ENCODE data around the gene ZNF444.
"Not testable (repeated sequence)": the region's sequence is repeated elsewhere in the genome, so short reads cannot be mapped to it uniquely, and the experiment has no call there.

Gene ZNF444

GRCh38 chr19:56144831-56145230, 3.7 kb downstream of the ZNF444 start:
- TF ChIP-seq CTCF (IDR thresholded peaks at IDR 0.05; ENCODE audit: low read depth, low read length): no peak
- DNase-seq (ENCODE audit: extremely low read depth, low read depth): no peak

GRCh38 chr19:56145698-56146097, 4.6 kb downstream of the ZNF444 start:
- no peak for DNase-seq (ENCODE audit: extremely low read depth, low read depth)
- TF ChIP-seq CTCF (IDR thresholded peaks at IDR 0.05; ENCODE audit: low read depth, low read length): no peak

GRCh38 chr19:56146904-56147303, 5.8 kb downstream of the ZNF444 start:
- DNase-seq (ENCODE audit: extremely low read depth, low read depth): no peak
- no peak for TF ChIP-seq CTCF (IDR thresholded peaks at IDR 0.05; ENCODE audit: low read depth, low read length)

- TF ChIP-seq CTCF (IDR thresholded peaks at IDR 0.05; ENCODE audit: low read depth, low read length): no peak
- no peak for DNase-seq (ENCODE audit: extremely low read depth, low read depth)
Observed at GRCh38 chr19:56147307-56147706, 6.2 kb downstream of the ZNF444 start.

- DNase-seq (ENCODE audit: extremely low read depth, low read depth): no peak
- no peak for TF ChIP-seq CTCF (IDR thresholded peaks at IDR 0.05; ENCODE audit: low read depth, low read length)
Observed at GRCh38 chr19:56148096-56148495, 7.0 kb downstream of the ZNF444 start.

GRCh38 chr19:56148955-56149655, 8.0 kb downstream of the ZNF444 start:
- DNase-seq (ENCODE audit: extremely low read depth, low read depth): not testable (repeated sequence)

- no peak for DNase-seq (ENCODE audit: extremely low read depth, low read depth)
- no peak for TF ChIP-seq CTCF (IDR thresholded peaks at IDR 0.05; ENCODE audit: low read depth, low read length)
Observed at GRCh38 chr19:56149656-56150038, 8.6 kb downstream of the ZNF444 start.

GRCh38 chr19:56150358-56150757, 9.3 kb downstream of the ZNF444 start:
- DNase-seq (ENCODE audit: extremely low read depth, low read depth): no peak
- no peak for TF ChIP-seq CTCF (IDR thresholded peaks at IDR 0.05; ENCODE audit: low read depth, low read length)
